Esophagus mucosa (tissue), 1 donor: Measurements from ENCODE around the gene DTNB. TPM values are rescaled to one million over a fixed set of nuclear protein-coding genes. Genes with fewer than 3 reads are reported as not detected.
A peak's percentile ranks its signal among the peaks of the same experiment; 100 is the strongest.

Experiments used
- ATAC-seq: fragments of 200-7000 bp; cut with Tn5 transposase; one replicate; pipeline ENCODE4 v1.9.1; 2020
- total RNA-seq: library from RNA; stranded (reverse); gene quantifications from one replicate; pipeline ENCODE4 v1.2.4, GENCODE V29; 2023
- donor health status: DM: yes; HTN: yes; CAD: no.

Gene DTNB
- total RNA-seq, 1 donor from 2014 or later, result 14.6 TPM

- no peak for ATAC-seq
Observed at GRCh38 chr2:25493207-25493606, 180.2 kb downstream of the DTNB start.

- no peak for ATAC-seq
Observed at GRCh38 chr2:25492726-25493125, 180.7 kb downstream of the DTNB start.

- ATAC-seq, result no peak
Observed at GRCh38 chr2:25491966-25492532, 181.3 kb downstream of the DTNB start.

GRCh38 chr2:25491003-25491696, 182.2 kb downstream of the DTNB start:
- ATAC-seq, result no peak

- ATAC-seq, result no peak
Observed at GRCh38 chr2:25490217-25490616, 183.2 kb downstream of the DTNB start.

GRCh38 chr2:25489631-25490030, 183.7 kb downstream of the DTNB start:
- no peak for ATAC-seq

GRCh38 chr2:25483607-25484266, 189.6 kb downstream of the DTNB start:
- ATAC-seq, result no peak

- no peak for ATAC-seq
Observed at GRCh38 chr2:25482341-25482740, 191.0 kb downstream of the DTNB start.

- ATAC-seq, result no peak
Observed at GRCh38 chr2:25481381-25482300, 191.7 kb downstream of the DTNB start.

- ATAC-seq, result no peak
Observed at GRCh38 chr2:25480561-25480960, 192.8 kb downstream of the DTNB start.

GRCh38 chr2:25479761-25480160, 193.6 kb downstream of the DTNB start:
- ATAC-seq, result peak; percentile 84

- no peak for ATAC-seq
Observed at GRCh38 chr2:25478736-25479135, 194.6 kb downstream of the DTNB start.

- no peak for ATAC-seq
Observed at GRCh38 chr2:25473758-25474340, 199.5 kb downstream of the DTNB start.

GRCh38 chr2:25473131-25473530, 200.2 kb downstream of the DTNB start:
- ATAC-seq, result no peak

GRCh38 chr2:25470806-25471205, 202.6 kb downstream of the DTNB start:
- peak; percentile 26 for ATAC-seq

GRCh38 chr2:25467743-25468142, 205.6 kb downstream of the DTNB start:
- no peak for ATAC-seq

GRCh38 chr2:25462021-25462420, 211.4 kb downstream of the DTNB start:
- ATAC-seq, result no peak

GRCh38 chr2:25460261-25460905, 213.0 kb downstream of the DTNB start:
- ATAC-seq, result no peak

- ATAC-seq, result no peak
Observed at GRCh38 chr2:25454824-25455611, 218.4 kb downstream of the DTNB start.

GRCh38 chr2:25453199-25453905, 220.0 kb downstream of the DTNB start:
- ATAC-seq, result no peak

- ATAC-seq, result no peak
Observed at GRCh38 chr2:25448808-25449207, 224.6 kb downstream of the DTNB start.
